ENCODE data around the gene IQCF5. TPM values are rescaled to one million over a fixed set of nuclear protein-coding genes. Genes with fewer than 3 reads are reported as not detected.

IQCF5 gene
- total RNA-seq, 5 donors from 2014 or later (not counting 1 experiment from before 2014, with no cell fraction given): not detected

DNA sequence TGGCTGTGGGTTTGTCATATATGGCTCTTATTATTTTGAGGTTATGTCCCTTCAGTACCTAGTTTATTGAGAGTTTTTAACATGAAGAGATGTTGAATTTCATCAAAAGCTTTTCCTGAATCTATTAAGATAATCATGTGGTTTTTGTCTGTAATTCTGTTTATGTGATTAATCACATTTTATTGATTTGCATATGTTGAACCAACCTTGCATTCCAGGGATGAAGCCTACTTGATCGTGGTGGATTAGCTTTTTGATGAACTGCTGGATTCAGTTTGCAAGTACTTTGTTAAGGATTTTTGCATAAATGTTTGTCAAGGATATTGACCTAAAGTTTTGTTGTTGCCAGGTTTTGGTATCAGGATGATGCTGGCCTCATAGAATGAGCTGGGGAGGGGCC lies 47.1 kb downstream of the IQCF5 start:
- ChIA-PET POLR2A (no interaction called here), CTCF (no interaction called here)
- H3K27ac Mint-ChIP-seq: no peak overlapping the region
- H3K27ac ChIP-seq (ENCODE audit: low read length): no peak overlapping the region
- H3K36me3 ChIP-seq (ENCODE audit: control insufficient read depth in 2 of 2, extremely low read depth in 1 of 2, insufficient read depth in 1 of 2, low read length in 1 of 2): no peaks in the 10 kb centered on the region
- H3K4me1 Mint-ChIP-seq: peaks cover 3% of the 10 kb centered on the region in 3 donors
- H3K4me3 ChIP-seq (ENCODE audit: control insufficient read depth in 1 of 2, extremely low read depth in 1 of 2, low read length in 1 of 2): no peak overlapping the region
- peaks cover 2% of the 10 kb centered on the region for H3K9me3 ChIP-seq
- DNase-seq (no peak), ATAC-seq (replicated peaks in 1 of 4) (no peak)
- H3K27me3 ChIP-seq (replicated peaks in 1 of 2; ENCODE audit: control insufficient read depth in 2 of 2, extremely low read depth in 1 of 2, insufficient read depth in 2 of 2, low read length in 1 of 2): peaks cover 0 to 8% of the 10 kb centered on the region in 2 experiments
- no peak overlapping the region for H3K4me3 Mint-ChIP-seq
- H3K9me3 Mint-ChIP-seq: peaks cover 8 to 25% (median 14%) of the 10 kb centered on the region in 3 donors
- peaks cover 19 to 30% of the 10 kb centered on the region in 2 donors for H3K27me3 Mint-ChIP-seq
- peaks cover 3% of the 10 kb centered on the region for H3K36me3 Mint-ChIP-seq
- H3K4me1 ChIP-seq (ENCODE audit: control insufficient read depth in 1 of 2, extremely low read depth in 1 of 2, insufficient read depth in 2 of 2, low read length in 2 of 2): no peaks in the 10 kb centered on the region
- WGBS (ENCODE audit: insufficient coverage): 90% methylated on average over 1 of the region's 1 CpG

Other genes starting within 250 kb of the IQCF5 start
- gene TEX264, start 204.3 kb downstream of the IQCF5 start, total RNA-seq: 10 to 100 TPM; 35.9 to 51.0 (median 47.0) TPM
- 1 to 10 TPM; 1.5 to 6.9 (median 2.2) TPM for gene GRM2, start 168.5 kb downstream of the IQCF5 start, total RNA-seq
- not detected for gene IQCF6, start 96.4 kb downstream of the IQCF5 start, total RNA-seq
- not detected for gene IQCF2, start 14.0 kb downstream of the IQCF5 start, total RNA-seq
- gene IQCF1, start 27.8 kb upstream of the IQCF5 start, total RNA-seq: not detected
- gene RRP9, start 66.3 kb upstream of the IQCF5 start, total RNA-seq: 10 to 100 TPM; 11.4 to 20.5 (median 18.3) TPM
- gene PARP3, start 66.8 kb upstream of the IQCF5 start, total RNA-seq: 10 to 100 TPM in 3 of 5 donors, 1 to 10 TPM in 2; 8.7 to 16.3 (median 12.4) TPM
- not detected for gene GPR62, start 79.8 kb upstream of the IQCF5 start, total RNA-seq
- 10 to 100 TPM; 11.7 to 33.3 (median 26.6) TPM for gene PCBP4, start 91.9 kb upstream of the IQCF5 start, total RNA-seq
- gene ABHD14B, start 98.4 kb upstream of the IQCF5 start, total RNA-seq: 10 to 100 TPM; 55.7 to 86.4 (median 78.5) TPM
- 10 to 100 TPM; 14.3 to 26.5 (median 20.8) TPM for gene ABHD14A, start 99.5 kb upstream of the IQCF5 start, total RNA-seq
- gene ACY1, start 107.9 kb upstream of the IQCF5 start, total RNA-seq: 10 to 100 TPM in 3 of 5 donors, 1 to 10 TPM in 2; 6.2 to 19.0 (median 13.3) TPM
- 1,000 to 10,000 TPM; 1,518 to 1,711 (median 1,629) TPM for gene RPL29, start 120.3 kb upstream of the IQCF5 start, total RNA-seq
- gene DUSP7, start 181.0 kb upstream of the IQCF5 start, total RNA-seq: 10 to 100 TPM; 11.3 to 41.3 (median 39.0) TPM

Data from T-cell (primary cell).